Measurements from ENCODE around the gene SEMA4D. TPM values are rescaled to one million over a fixed set of nuclear protein-coding genes. Genes with fewer than 3 reads are reported as not detected.

The SEMA4D gene
- total and polyA plus RNA-seq, 10 donors = 23.0 to 193 (median 157) TPM

DNA sequence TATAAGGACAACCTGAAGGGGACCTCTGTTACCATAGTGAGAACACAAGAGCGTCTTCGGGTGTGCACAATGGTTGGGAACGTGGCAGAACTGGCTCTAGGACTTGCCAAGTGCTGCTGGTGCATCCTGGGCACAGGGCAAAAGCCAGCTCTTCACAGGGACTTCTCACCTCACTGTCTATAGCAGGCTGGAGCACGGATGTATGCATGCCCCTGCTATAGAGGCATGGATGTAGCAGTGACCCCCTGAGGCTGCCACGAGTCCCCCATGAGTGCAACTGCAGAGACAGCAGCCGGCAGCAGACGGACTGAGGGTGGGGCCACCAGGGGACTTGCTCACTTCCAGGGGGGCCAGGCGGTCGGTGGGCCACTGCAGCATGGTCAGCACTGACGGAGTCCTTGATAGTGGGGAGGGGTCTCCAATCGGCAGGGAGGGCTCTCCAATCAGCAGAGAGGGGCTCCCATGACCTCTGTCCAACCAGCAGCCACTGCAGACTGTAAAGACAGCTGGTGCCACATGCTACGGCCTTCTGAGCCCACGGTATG is 64.9 kb downstream of the SEMA4D start:
- Histone ChIP-seq H3K36me3 (peaks cover 0 to 55% (median 0%) of the 10 kb centered on the region in 6 donors), H3K27me3 (replicated peaks in 1 of 7) (no peaks in the 10 kb centered on the region), H3K27ac (peak overlapping the region in 1 of 8 donors; percentile 57), H3K4me3 (no peak overlapping the region), H3K9me3 (no peaks in the 10 kb centered on the region), H3K4me1 (peaks cover 26 to 100% (median 88%) of the 10 kb centered on the region in 6 donors)
- no peak for DNase-seq
- TF ChIP-seq POLR2AphosphoS5 (IDR thresholded peaks at IDR 0.05) (peak in 1 of 3 donors; percentile 34), POLR2A (IDR thresholded peaks at IDR 0.05) (no peak)
- TF ChIP-seq, protein P1, sequence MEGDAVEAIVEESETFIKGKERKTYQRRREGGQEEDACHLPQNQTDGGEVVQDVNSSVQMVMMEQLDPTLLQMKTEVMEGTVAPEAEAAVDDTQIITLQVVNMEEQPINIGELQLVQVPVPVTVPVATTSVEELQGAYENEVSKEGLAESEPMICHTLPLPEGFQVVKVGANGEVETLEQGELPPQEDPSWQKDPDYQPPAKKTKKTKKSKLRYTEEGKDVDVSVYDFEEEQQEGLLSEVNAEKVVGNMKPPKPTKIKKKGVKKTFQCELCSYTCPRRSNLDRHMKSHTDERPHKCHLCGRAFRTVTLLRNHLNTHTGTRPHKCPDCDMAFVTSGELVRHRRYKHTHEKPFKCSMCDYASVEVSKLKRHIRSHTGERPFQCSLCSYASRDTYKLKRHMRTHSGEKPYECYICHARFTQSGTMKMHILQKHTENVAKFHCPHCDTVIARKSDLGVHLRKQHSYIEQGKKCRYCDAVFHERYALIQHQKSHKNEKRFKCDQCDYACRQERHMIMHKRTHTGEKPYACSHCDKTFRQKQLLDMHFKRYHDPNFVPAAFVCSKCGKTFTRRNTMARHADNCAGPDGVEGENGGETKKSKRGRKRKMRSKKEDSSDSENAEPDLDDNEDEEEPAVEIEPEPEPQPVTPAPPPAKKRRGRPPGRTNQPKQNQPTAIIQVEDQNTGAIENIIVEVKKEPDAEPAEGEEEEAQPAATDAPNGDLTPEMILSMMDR (IDR thresholded peaks at IDR 0.05 in 8 of 11, conservative IDR thresholded peaks at IDR 0.05 in 3 of 11) = no peak
- 78 to 96% (median 83%) methylated on average over 3 to 13 of the region's 13 CpGs for WGBS, 5 donors
- intact Hi-C loops (cut with DNase I; ENCODE audit: low total_unique reads) = no loop called here

DNA sequence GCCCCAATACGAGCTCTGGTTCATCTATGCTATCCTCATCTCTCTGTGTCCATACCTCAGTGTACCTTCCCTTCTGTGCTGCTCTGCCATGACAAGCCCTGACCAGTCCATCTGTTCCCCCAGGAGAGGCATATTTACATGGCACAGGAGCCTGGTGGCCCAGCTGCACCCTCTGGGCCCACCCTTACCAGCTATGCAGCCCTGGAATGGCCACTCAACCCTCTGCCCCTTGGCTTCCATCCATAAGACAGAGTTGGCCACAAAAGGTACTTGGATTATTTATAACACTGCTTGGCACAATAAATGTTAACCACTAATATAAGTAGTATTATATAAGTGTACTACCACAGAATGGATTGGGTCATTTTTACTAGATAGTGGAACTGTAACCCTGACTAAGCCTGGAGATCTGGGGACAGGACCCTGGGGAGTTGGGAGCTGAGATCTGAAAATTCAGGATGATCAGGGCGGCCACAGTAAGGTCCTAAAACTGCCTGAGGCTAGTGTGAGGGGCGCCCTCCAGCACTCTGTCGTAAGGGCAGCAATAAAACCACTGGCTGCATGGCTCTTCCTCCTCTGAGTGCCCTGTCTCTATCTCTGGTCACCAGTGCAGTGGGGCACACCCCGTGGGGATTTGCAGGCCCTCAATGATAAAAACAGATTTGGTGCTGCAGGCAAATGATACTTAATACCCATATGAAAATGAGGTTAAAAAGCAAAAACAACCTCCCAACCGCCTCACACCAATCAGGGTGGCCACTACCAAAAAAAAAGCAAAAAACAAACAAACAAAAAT is 65.8 kb downstream of the SEMA4D start:
- intact Hi-C loops (cut with DNase I; ENCODE audit: low total_unique reads) = no loop called here
- Histone ChIP-seq H3K36me3 (peaks cover 0 to 48% (median 0%) of the 10 kb centered on the region in 6 donors), H3K27me3 (replicated peaks in 1 of 7) (no peaks in the 10 kb centered on the region), H3K4me3 (no peak overlapping the region), H3K4me1 (peaks cover 27 to 100% (median 87%) of the 10 kb centered on the region in 6 donors), H3K27ac (peak overlapping the region in 2 of 8 donors; percentile 1 to 57), H3K9me3 (no peaks in the 10 kb centered on the region)
- WGBS, 5 donors = 52 to 75% (median 65%) methylated on average over 6 of the region's 6 CpGs
- TF ChIP-seq POLR2A (IDR thresholded peaks at IDR 0.05) = no peak
- TF ChIP-seq, protein P1 (IDR thresholded peaks at IDR 0.05 in 8 of 11, conservative IDR thresholded peaks at IDR 0.05 in 3 of 11) = no peak
- TF ChIP-seq POLR2AphosphoS5 (IDR thresholded peaks at IDR 0.05) = no peak
- DNase-seq = peak; percentile 39

DNA sequence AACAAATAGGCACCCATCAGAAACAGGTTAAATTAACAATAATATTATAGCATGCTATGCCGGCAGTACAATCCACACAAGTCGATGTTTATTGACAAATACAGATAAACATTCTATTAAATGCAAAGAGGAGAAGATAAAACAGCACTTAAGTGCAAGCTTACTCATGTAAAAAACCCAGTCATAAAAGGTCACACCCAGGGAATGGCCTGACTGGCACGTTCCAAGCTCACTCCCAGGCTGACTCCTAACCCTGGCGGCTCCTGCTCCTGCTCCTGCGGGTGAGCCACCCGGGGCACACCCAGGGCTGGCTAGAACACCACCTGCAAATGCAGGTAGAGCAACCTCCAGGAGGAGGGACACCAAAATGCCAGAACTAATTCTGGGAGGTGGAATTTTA is 66.9 kb downstream of the SEMA4D start:
- Histone ChIP-seq H3K4me3 (no peak overlapping the region), H3K27me3 (replicated peaks in 1 of 7) (no peaks in the 10 kb centered on the region), H3K4me1 (peaks cover 27 to 100% (median 87%) of the 10 kb centered on the region in 6 donors), H3K9me3 (no peaks in the 10 kb centered on the region), H3K27ac (no peak overlapping the region), H3K36me3 (peaks cover 0 to 36% (median 0%) of the 10 kb centered on the region in 6 donors)
- intact Hi-C loops (cut with DNase I; ENCODE audit: low total_unique reads) = no loop called here
- TF ChIP-seq, protein P1 (IDR thresholded peaks at IDR 0.05 in 8 of 11, conservative IDR thresholded peaks at IDR 0.05 in 3 of 11) = no peak
- TF ChIP-seq POLR2AphosphoS5 (IDR thresholded peaks at IDR 0.05) (no peak), POLR2A (IDR thresholded peaks at IDR 0.05) (no peak)
- WGBS, 5 donors = 83 to 91% (median 88%) methylated on average over 6 of the region's 6 CpGs
- no peak for DNase-seq

Measured in spleen (tissue), 11 donors.